Ectodermal cell (in vitro differentiated cells): ENCODE data around the gene MGST3. TPM values are rescaled to one million over a fixed set of nuclear protein-coding genes. Genes with fewer than 3 reads are reported as not detected.
"Not testable (repeated sequence)": the region's sequence is repeated elsewhere in the genome, so short reads cannot be mapped to it uniquely, and the experiment has no call there.

ENCODE experiments used
- H3K27ac ChIP-seq: 2 replicates; pipeline ENCODE4 v1.7.0; 2013; ENCODE audit warnings: mild to moderate bottlenecking, low read depth, low read length; ENCODE audit not compliant: insufficient read depth, poor library complexity, severe bottlenecking
- H3K27me3 ChIP-seq: 2 replicates; pipeline ENCODE4 v1.7.0; 2013; ENCODE audit warnings: mild to moderate bottlenecking, low read length; ENCODE audit not compliant: insufficient read depth, control insufficient read depth, poor library complexity, severe bottlenecking
- H3K36me3 ChIP-seq: one replicate; pipeline ENCODE4 v1.7.0; 2013; ENCODE audit warnings: low read length; ENCODE audit not compliant: control insufficient read depth, insufficient read depth
- H3K4me1 ChIP-seq: one replicate; pipeline ENCODE4 v1.7.0; 2013; ENCODE audit warnings: low read length; ENCODE audit not compliant: control insufficient read depth, insufficient read depth
- H3K4me3 ChIP-seq: 2 replicates; pipeline ENCODE4 v1.7.0; 2013; ENCODE audit warnings: low read depth, low read length, control low read depth; ENCODE audit not compliant: insufficient read depth
- H3K9me3 ChIP-seq: 2 replicates; pipeline ENCODE4 v1.7.0; 2013; ENCODE audit warnings: mild to moderate bottlenecking, low read length, moderate library complexity; ENCODE audit not compliant: control insufficient read depth
- WGBS, 2 experiments: methylation state at CpG; one replicate each; pipeline ENCODE4 v1.1.7; 2013; ENCODE audit warnings: missing lambda C conversion rate in 2 of 2; 5-methylcytosine and 5-hydroxymethylcytosine counted together
- polyA plus RNA-seq, 4 experiments: library from polyadenylated mRNA; stranded (reverse); fragments of 50-300 nt; gene quantifications; one replicate each; pipeline ENCODE4 v1.2.3, GENCODE V29; 2013

MGST3 gene
- 84.9 TPM for polyA plus RNA-seq (2013, experiment 1 of 4)
- polyA plus RNA-seq (2013, experiment 2 of 4) = 70.5 TPM
- polyA plus RNA-seq (2013, experiment 3 of 4) = 84.8 TPM
- 90.6 TPM for polyA plus RNA-seq (2013, experiment 4 of 4)

DNA sequence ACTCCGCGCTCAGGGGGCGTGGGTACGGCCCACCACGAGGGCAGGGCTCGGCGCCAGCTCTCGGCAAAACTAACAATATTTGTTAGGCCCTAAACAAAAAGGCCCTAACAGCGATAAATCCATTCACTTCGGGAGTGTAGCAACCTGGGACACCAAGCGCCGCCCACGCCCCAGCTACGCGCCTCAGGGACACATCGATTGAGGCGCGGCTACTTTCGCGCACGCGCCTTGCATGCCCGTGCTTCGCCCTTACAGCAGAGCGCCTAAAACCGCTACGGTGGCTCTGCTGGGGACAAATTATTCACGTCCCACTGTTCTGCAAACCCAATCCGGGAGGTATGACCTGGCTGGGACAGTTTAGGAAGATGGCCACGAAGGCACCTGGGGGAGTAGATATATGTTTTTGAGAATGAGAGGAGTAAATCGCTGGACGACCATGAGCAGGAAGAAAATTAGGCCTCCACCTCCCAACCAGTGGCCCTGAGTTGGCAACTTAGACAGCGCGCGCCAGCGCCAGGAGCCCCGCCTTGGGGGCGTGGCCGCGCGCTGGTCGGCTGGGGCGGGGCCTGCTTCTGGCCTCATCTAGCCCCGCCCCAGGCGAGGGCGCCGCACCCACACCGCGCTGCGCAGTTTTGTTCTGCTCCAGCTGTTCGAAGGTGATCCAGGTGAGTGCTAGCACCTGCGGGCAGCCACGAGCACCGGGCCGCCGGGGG is at the start of gene MGST3:
Gene MGST3, plus strand, starts transcription at position 606 of the 713 bp plus-strand sequence. CDS start 18,614 bp downstream, outside the sequence.
- Histone ChIP-seq H3K4me1 (peaks cover 23% of the 10 kb centered on the region), H3K9me3 (no peaks in the 10 kb centered on the region)
- WGBS, 2 experiments = 0% methylated on average over 56 of the region's 56 CpGs

GRCh38 chr1:165581926-165582325 is 49.1 kb upstream of the MGST3 start:
- Histone ChIP-seq H3K27me3 (no peaks in the 10 kb centered on the region), H3K36me3 (no peaks in the 10 kb centered on the region)
- 96% methylated on average over 25 of the region's 25 CpGs for WGBS, 2 experiments

More for the DNA sequence above, at the start of gene MGST3:
- Histone ChIP-seq H3K27ac (peak within 1 kb of the TSS; percentile 82), H3K36me3 (no peaks in the 10 kb centered on the region), H3K4me3 (peak within 1 kb of the TSS; percentile 85), H3K27me3 (peaks cover 11% of the 10 kb centered on the region)

GRCh38 chr1:165586398-165586797 is 44.6 kb upstream of the MGST3 start:
- Histone ChIP-seq H3K27me3 (no peaks in the 10 kb centered on the region), H3K4me3 (no peak overlapping the region), H3K36me3 (no peaks in the 10 kb centered on the region), H3K4me1 (no peaks in the 10 kb centered on the region), H3K9me3 (no peaks in the 10 kb centered on the region), H3K27ac (no peak overlapping the region)
- 75 to 76% methylated on average over 3 of the region's 3 CpGs for WGBS, 2 experiments

More at GRCh38 chr1:165581926-165582325, 49.1 kb upstream of the MGST3 start:
- no peaks in the 10 kb centered on the region for H3K9me3 ChIP-seq
- H3K27ac ChIP-seq = no peak overlapping the region
- H3K4me1 ChIP-seq = no peaks in the 10 kb centered on the region
- no peak overlapping the region for H3K4me3 ChIP-seq

GRCh38 chr1:165591391-165591790 is 39.6 kb upstream of the MGST3 start:
- H3K9me3 ChIP-seq, H3K27ac ChIP-seq, H3K4me3 ChIP-seq, H3K36me3 ChIP-seq, H3K4me1 ChIP-seq: not testable (repeated sequence)
- WGBS, 2 experiments = 83 to 93% methylated on average over 4 of the region's 4 CpGs
- H3K27me3 ChIP-seq = peaks cover 14% of the 10 kb centered on the region

DNA sequence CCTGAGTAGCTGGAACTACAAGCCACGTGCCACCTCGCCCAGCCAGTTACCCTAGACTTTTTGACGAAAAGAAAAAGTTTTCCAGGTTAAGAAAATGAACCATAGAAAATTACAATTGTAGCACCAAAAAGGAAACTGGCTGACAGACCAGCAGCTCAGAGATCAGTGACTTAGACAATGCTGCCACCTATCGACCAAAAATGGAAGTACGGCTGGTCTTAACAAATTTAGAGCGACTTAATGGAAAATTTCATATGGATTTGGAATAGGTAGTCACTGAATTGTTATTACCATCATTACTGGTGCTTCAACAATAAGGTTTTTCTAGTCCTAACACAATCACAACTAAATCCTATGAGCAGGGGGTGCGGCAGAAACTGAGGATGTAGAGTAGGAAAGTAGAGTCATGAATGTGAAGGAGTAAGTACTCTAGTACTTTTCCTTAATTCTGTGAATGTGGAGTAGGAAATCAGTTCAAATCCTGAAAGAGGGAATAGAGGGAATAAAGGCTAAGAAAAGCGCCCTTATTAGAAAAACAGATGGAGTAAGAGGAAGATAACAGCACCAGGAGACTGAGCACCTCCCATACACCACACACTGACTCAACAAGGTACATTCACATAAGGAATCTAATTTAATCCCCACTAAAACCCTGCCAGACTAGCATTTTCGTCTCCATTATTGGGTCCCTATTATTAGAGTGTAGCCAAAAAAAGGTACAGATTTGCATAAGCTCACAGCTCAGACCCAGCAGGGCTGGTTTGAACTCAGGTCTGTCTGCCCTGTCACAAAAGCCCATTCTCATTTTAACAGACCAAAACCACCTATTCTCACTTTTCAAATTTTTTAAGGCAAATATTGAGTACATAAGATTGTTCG is 37.9 kb upstream of the MGST3 start:
- peaks cover 14% of the 10 kb centered on the region for H3K27me3 ChIP-seq

DNA sequence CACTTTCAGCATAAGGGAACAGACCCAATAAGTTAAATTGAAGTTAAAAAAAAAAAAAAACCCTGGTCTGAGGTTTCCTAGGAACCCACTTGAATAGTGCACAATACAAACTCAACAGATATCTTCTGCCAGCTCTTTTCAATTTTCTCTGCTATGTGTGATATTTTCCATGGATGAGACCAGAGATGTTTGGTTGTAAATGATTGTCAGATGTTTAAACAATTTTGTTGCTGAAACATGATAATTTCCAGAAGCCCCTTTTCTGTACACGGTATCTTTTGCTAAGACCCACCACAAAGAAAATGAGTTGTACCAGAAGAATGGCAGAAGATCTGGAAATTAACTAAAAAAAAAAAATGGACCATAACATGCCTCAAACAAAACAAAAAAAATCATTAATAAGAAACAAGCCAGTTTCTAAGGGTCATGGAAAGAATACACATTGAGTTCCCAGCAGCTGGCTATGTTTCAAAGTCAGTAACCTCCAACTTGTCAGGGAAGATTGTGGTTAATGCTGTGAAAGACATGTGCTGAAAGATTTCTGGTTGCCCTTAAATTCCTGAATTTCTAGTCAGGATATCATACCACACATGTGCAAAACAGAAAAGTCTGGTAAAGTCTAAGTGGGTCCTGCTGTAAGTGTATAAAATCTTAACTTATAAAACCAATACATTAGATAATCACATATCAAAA is 35.6 kb upstream of the MGST3 start:
- Histone ChIP-seq H3K27ac (no peak overlapping the region), H3K9me3 (no peaks in the 10 kb centered on the region), H3K27me3 (peaks cover 14% of the 10 kb centered on the region), H3K4me3 (no peak overlapping the region), H3K36me3 (no peaks in the 10 kb centered on the region), H3K4me1 (no peaks in the 10 kb centered on the region)
- 92 to 100% methylated on average over 1 of the region's 1 CpG for WGBS, 2 experiments

More for the DNA sequence above, 37.9 kb upstream of the MGST3 start:
- Histone ChIP-seq H3K4me1 (no peaks in the 10 kb centered on the region), H3K9me3 (no peaks in the 10 kb centered on the region), H3K27ac (no peak overlapping the region), H3K36me3 (no peaks in the 10 kb centered on the region), H3K4me3 (no peak overlapping the region)
- WGBS, 2 experiments = 2 to 9% methylated on average over 10 of the region's 10 CpGs

DNA sequence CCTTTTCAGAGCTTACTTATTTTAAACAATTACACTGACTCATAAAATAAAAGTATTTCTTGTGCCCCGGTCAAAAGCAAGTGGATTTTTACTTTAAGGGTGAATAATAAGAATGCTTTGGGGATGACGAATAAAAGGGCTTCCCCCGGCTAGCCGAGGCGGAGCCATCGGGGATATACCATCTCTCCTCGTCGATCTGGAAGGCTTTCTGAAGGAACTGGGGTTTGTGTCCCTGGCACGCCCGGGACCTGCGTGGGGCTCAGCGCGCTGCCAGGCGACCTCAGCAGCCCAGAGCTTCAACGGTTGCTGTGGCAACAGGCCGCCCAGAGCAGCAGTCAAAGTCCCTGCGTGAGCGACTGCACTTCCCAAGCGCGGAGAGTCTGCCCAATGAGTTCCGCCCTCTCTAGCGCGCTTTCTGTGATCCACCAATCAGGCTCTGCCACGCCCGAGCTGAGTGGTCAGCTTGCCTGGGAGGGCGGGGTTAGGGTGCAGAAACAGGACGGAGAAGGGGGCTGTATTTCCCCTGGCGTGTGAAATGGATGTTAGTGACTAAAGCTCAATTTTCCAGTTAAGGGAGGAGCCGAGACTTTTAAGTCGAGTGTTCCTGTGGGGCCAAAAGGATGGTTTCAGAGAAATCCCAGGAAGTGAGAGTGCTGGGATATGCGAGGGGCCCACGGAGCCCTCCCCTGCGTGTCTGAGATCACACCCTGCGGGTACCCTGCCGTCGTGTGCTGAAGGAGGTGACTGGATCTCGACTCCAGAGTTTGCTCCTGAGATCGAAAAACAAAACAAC is 33.0 kb upstream of the MGST3 start:
- H3K27me3 ChIP-seq = peaks cover 14% of the 10 kb centered on the region
- WGBS, 2 experiments = 1% methylated on average over 37 to 38 of the region's 38 CpGs
- H3K4me3 ChIP-seq = peak overlapping the region; percentile 73
- H3K27ac ChIP-seq = no peak overlapping the region
- H3K4me1 ChIP-seq = no peaks in the 10 kb centered on the region
- H3K36me3 ChIP-seq = no peaks in the 10 kb centered on the region
- no peaks in the 10 kb centered on the region for H3K9me3 ChIP-seq

DNA sequence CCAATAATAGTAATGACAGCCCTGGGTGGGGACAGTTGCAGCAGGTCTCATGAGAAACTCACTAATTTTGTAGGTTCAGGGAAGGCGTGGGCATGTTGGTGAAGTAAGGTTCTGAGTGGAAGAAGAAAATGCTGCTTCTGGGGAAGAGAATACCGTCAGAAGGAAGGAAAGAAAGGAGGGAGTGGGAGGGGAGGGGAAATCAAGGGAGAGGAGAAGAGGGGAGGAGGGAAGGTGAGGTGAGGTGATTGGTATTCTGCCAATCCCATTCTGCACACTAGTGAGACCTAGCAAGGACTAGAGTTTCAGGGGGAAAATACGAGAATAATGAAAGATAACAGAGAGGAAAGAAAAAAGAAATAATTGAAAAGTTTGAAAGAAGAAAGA is 32.4 kb upstream of the MGST3 start:
- Histone ChIP-seq H3K27me3 (peaks cover 8% of the 10 kb centered on the region), H3K27ac (no peak overlapping the region), H3K9me3 (no peaks in the 10 kb centered on the region), H3K36me3 (no peaks in the 10 kb centered on the region), H3K4me3 (peak overlapping the region; percentile 73), H3K4me1 (no peaks in the 10 kb centered on the region)
- WGBS, 2 experiments = 22 to 35% methylated on average over 3 of the region's 3 CpGs

DNA sequence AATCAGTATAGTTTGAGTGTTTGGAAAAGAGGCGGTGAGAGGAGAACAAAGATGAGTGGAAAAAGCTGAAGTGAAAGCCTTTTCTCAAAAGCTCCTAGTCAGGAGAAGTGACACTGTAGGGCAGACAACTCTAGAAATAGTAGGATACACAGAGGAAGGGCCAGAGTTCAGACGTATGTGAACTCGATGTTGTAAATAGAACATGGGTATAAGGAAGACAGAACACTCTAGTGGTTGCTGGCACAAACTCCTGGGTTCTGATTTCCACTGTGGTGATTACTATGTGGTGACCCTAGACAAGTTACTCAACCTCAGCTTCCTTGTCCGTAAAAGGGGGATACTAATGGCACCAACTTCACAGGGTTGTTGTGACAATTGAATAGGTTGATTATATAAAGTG is 30.2 kb upstream of the MGST3 start:
- no peaks in the 10 kb centered on the region for H3K27me3 ChIP-seq
- H3K4me1 ChIP-seq = no peaks in the 10 kb centered on the region
- H3K27ac ChIP-seq = no peak overlapping the region
- no peak overlapping the region for H3K4me3 ChIP-seq
- WGBS, 2 experiments = 89 to 90% methylated on average over 4 of the region's 4 CpGs
- no peaks in the 10 kb centered on the region for H3K36me3 ChIP-seq
- no peaks in the 10 kb centered on the region for H3K9me3 ChIP-seq
